SK-N-SH (cell line): ENCODE measurements around the gene OR2B2.

Experiments
- CTCF ChIP-seq: fragments of 200-600 bp; sonication (generic); IDR thresholded peaks from 2 replicates; pipeline ENCODE4 v1.6.1; 2017; ENCODE audit warnings: antibody characterized with exemption, mild to moderate bottlenecking, moderate library complexity
- ELF1 ChIP-seq: IDR thresholded peaks from 2 replicates; pipeline ENCODE4 v1.4.0; 2012
- EZH2phosphoT487 ChIP-seq: fragments of 200-600 bp; sonication (generic); IDR thresholded peaks from 2 replicates; pipeline ENCODE4 v1.6.1; 2017; ENCODE audit warnings: low read depth, mixed run types, mild to moderate bottlenecking, antibody characterized with exemption, moderate library complexity, borderline replicate concordance
- GABPA ChIP-seq: IDR thresholded peaks from 2 replicates; pipeline ENCODE4 v1.4.0; 2012; ENCODE audit warnings: low read depth, mild to moderate bottlenecking
- NRF1 ChIP-seq: IDR thresholded peaks from 2 replicates; pipeline ENCODE4 v1.6.1; 2012; ENCODE audit warnings: low read depth, mild to moderate bottlenecking, low read length
- POLR2AphosphoS5 ChIP-seq: IDR thresholded peaks from 2 replicates; pipeline ENCODE4 v1.6.1; 2012; ENCODE audit warnings: low read depth, low read length
- RFX5 ChIP-seq: IDR thresholded peaks from 2 replicates; pipeline ENCODE4 v1.6.1; 2012; ENCODE audit warnings: mild to moderate bottlenecking, improper control_type of control experiment, low read length
- SMC3 ChIP-seq: IDR thresholded peaks from 2 replicates; pipeline ENCODE4 v1.6.1; 2012; ENCODE audit warnings: low read depth, low read length, improper control_type of control experiment
- TCF12 ChIP-seq: IDR thresholded peaks from 2 replicates; pipeline ENCODE4 v1.4.0; 2012
- TF ChIP-seq, protein P1 (sequence below): IDR thresholded peaks from 2 replicates; pipeline ENCODE4 v1.4.0; 2012; ENCODE audit warnings: low read depth, borderline replicate concordance

- TF ChIP-seq, protein P1, sequence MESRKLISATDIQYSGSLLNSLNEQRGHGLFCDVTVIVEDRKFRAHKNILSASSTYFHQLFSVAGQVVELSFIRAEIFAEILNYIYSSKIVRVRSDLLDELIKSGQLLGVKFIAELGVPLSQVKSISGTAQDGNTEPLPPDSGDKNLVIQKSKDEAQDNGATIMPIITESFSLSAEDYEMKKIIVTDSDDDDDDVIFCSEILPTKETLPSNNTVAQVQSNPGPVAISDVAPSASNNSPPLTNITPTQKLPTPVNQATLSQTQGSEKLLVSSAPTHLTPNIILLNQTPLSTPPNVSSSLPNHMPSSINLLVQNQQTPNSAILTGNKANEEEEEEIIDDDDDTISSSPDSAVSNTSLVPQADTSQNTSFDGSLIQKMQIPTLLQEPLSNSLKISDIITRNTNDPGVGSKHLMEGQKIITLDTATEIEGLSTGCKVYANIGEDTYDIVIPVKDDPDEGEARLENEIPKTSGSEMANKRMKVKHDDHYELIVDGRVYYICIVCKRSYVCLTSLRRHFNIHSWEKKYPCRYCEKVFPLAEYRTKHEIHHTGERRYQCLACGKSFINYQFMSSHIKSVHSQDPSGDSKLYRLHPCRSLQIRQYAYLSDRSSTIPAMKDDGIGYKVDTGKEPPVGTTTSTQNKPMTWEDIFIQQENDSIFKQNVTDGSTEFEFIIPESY = no peak
- TF ChIP-seq CTCF (no peak), EZH2phosphoT487 (no peak), RFX5 (no peak), ELF1 (peak; percentile 33; the same call in 1 of the 2 replicates), NRF1 (no peak), SMC3 (no peak), TCF12 (no peak), POLR2AphosphoS5 (no peak), GABPA (no peak)
These were observed 9.6 kb downstream of the OR2B2 start for GRCh38 chr6:27902335-27903314.
